ENCODE results near the gene METTL17. TPM values are rescaled to one million over a fixed set of nuclear protein-coding genes. Genes with fewer than 3 reads are reported as not detected.

Gene METTL17
- total and polyA plus RNA-seq, 2 of the 8 experiments (the other 6 are each of a cell fraction or from before 2014, with no cell fraction given) = 73.8 to 138 TPM

DNA sequence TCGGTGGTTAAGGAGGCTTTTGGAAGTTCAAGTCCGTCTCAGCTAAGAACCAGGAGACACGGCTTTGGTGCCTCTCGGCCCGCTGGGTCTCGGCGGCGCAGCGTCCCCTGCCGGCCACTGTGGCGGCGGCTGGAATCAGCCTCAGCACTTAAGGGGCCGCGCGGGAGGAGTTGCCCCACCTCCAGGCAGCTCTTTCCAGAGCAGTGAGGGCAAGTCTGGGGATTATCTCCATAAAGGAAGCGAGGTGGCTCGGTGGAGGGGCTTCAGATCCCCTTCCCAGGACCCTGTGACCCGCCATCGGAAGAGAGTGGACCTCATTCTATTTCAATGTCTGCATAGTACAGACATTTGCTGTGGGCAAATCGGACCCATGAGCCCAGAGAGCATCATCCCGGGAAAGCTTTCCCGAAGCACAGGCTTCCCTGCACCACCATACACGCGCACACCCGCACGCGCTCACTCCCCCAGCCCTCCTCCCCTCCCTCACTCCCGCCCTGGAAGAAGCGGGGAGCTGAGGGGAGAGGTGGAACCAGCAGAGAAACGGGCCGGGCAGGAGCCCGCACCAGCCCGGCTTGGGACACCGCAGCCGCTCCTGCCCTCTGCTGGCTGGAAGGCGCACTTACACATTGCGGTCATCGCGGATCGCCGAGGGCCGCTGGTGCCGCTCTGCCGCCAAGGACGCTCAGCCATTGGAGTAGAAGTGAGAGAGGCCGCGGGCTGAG, 18.6 kb upstream of the METTL17 start (continued):
- TF ChIP-seq CHD7 (IDR thresholded peaks at IDR 0.05; ENCODE audit: insufficient replicate concordance, low read length) (no peak), JUND (IDR thresholded peaks at IDR 0.05; ENCODE audit: low read length) (peak; percentile 20; the same call in 1 of the 2 replicates), ZNF274 (IDR thresholded peaks at IDR 0.05; ENCODE audit: borderline replicate concordance, extremely low read depth, low read length) (no peak), CHD2 (IDR thresholded peaks at IDR 0.05; ENCODE audit: low read length) (peak; percentile 30; the same call in 1 of the 2 replicates), CEBPB (IDR thresholded peaks at IDR 0.05; ENCODE audit: low read depth, low read length) (no peak), SIX5 (IDR thresholded peaks at IDR 0.05; ENCODE audit: low read depth, low read length) (no peak), BACH1 (IDR thresholded peaks at IDR 0.05; ENCODE audit: low read length) (no peak), MAFK (IDR thresholded peaks at IDR 0.05; ENCODE audit: low read depth, low read length) (no peak), BRCA1 (IDR thresholded peaks at IDR 0.05; ENCODE audit: low read depth, low read length) (no peak)
- TF ChIP-seq, protein P1, sequence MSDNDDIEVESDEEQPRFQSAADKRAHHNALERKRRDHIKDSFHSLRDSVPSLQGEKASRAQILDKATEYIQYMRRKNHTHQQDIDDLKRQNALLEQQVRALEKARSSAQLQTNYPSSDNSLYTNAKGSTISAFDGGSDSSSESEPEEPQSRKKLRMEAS (IDR thresholded peaks at IDR 0.05) = 0 out of 2 replicates have a peak, but pooled peaks have one; percentile 24
